Uterus (tissue), 2 donors: ENCODE data around the gene DAPK2.

Experiments
- POLR2A ChIP-seq, 2 donors: fragments of 450-650 bp; IDR thresholded peaks; one replicate each; pipeline ENCODE4 v1.6.1; 2016; ENCODE audit warnings: antibody characterized with exemption in 2 of 2, mild to moderate bottlenecking in 1 of 2, moderate library complexity in 1 of 2
- TF ChIP-seq, protein P1 (sequence below), 4 experiments: fragments of 200-600 bp in 2 of 4; fragments of 450-650 bp in 2 of 4; sonication (generic) in 2 of 4; IDR thresholded peaks; one replicate each; pipeline ENCODE4 v1.5.1; 2016 to 2019; ENCODE audit warnings: antibody characterized with exemption in 4 of 4, mild to moderate bottlenecking in 2 of 4, moderate library complexity in 1 of 4

- TF ChIP-seq, protein P1, sequence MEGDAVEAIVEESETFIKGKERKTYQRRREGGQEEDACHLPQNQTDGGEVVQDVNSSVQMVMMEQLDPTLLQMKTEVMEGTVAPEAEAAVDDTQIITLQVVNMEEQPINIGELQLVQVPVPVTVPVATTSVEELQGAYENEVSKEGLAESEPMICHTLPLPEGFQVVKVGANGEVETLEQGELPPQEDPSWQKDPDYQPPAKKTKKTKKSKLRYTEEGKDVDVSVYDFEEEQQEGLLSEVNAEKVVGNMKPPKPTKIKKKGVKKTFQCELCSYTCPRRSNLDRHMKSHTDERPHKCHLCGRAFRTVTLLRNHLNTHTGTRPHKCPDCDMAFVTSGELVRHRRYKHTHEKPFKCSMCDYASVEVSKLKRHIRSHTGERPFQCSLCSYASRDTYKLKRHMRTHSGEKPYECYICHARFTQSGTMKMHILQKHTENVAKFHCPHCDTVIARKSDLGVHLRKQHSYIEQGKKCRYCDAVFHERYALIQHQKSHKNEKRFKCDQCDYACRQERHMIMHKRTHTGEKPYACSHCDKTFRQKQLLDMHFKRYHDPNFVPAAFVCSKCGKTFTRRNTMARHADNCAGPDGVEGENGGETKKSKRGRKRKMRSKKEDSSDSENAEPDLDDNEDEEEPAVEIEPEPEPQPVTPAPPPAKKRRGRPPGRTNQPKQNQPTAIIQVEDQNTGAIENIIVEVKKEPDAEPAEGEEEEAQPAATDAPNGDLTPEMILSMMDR (IDR thresholded peaks at IDR 0.05), result no peak
- TF ChIP-seq POLR2A (IDR thresholded peaks at IDR 0.05), result no peak
Measured at GRCh38 chr15:63860155-63860554, 186.1 kb downstream of the DAPK2 start.
